ENCODE results near the gene DIPK1A. TPM values are rescaled to one million over a fixed set of nuclear protein-coding genes. Genes with fewer than 3 reads are reported as not detected.

Gene DIPK1A
- total RNA-seq, 1 experiment from 2014 or later: 8.6 TPM

- in situ Hi-C loops (cut with HindIII; ENCODE audit: low pct_unique_long_range_greater_than_20kb, low sequenced_read_pairs): no loop called here
- no peak for DNase-seq (ENCODE audit: low read depth)
These were observed 157.9 kb downstream of the DIPK1A start for GRCh38 chr1:92803140-92803887.

GRCh38 chr1:92797961-92798360 is 163.3 kb downstream of the DIPK1A start:
- no peak for DNase-seq (ENCODE audit: low read depth)
- in situ Hi-C loops (cut with HindIII; ENCODE audit: low pct_unique_long_range_greater_than_20kb, low sequenced_read_pairs): no loop called here

- DNase-seq (ENCODE audit: low read depth): no peak
- in situ Hi-C loops (cut with HindIII; ENCODE audit: low pct_unique_long_range_greater_than_20kb, low sequenced_read_pairs): no loop called here
These were observed 164.0 kb downstream of the DIPK1A start for GRCh38 chr1:92797297-92797696.

- DNase-seq (ENCODE audit: low read depth): no peak
- in situ Hi-C loops (cut with HindIII; ENCODE audit: low pct_unique_long_range_greater_than_20kb, low sequenced_read_pairs): no loop called here
These were observed 166.1 kb downstream of the DIPK1A start for GRCh38 chr1:92795166-92795565.

DNA sequence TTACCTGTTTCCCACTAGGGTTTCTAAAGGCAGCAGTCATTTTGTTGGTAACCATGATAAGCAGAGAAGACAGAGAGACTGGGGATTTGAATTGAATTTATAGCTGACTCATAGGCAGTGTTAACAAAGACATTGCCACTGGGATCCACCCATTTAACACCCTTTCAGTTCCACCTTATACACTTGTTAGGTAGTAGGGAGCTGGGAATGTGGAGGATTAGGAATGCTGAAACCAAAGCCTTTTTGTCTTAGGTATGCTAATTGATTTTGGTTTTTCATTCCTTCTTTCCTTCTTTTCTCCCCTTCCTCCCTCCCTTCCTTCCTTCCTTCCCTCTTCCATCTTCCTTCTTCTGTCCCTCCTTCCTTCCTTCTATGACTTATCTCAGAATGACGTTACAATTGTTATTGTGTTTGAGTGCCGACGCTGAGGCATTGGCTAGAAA is 168.9 kb downstream of the DIPK1A start:
- DNase-seq (ENCODE audit: low read depth): peak; percentile 16
- in situ Hi-C loops (cut with HindIII; ENCODE audit: low pct_unique_long_range_greater_than_20kb, low sequenced_read_pairs): no loop called here

Other genes starting within 250 kb of the DIPK1A start
- 7.4 and 30.4 TPM in 2 replicates for gene EVI5, start 176.4 kb downstream of the DIPK1A start, total RNA-seq (2014; rRNA removed; shearing (Covaris generic); ENCODE audit: low replicate concordance)
- 1,215 and 1,251 TPM in 2 replicates for gene RPL5, start 129.4 kb downstream of the DIPK1A start, total RNA-seq (2014; rRNA removed; shearing (Covaris generic); ENCODE audit: low replicate concordance)
- gene MTF2, start 117.8 kb upstream of the DIPK1A start, total RNA-seq (2014; rRNA removed; shearing (Covaris generic); ENCODE audit: low replicate concordance): 3.6 and 5.0 TPM in 2 replicates
- gene TMED5, start 219.0 kb upstream of the DIPK1A start, total RNA-seq (2014; rRNA removed; shearing (Covaris generic); ENCODE audit: low replicate concordance): 5.8 and 17.3 TPM in 2 replicates
- 6.5 and 6.9 TPM in 2 replicates for gene CCDC18, start 219.3 kb upstream of the DIPK1A start, total RNA-seq (2014; rRNA removed; shearing (Covaris generic); ENCODE audit: low replicate concordance)

Data from Caki2 (cell line).